Upper lobe of right lung (tissue), 1 donor: ENCODE data around the gene MAP2. TPM values are rescaled to one million over a fixed set of nuclear protein-coding genes. Genes with fewer than 3 reads are reported as not detected.

Experiments used
- ATAC-seq: fragments of 200-7000 bp; cut with Tn5 transposase; one replicate; pipeline ENCODE4 v1.9.1; 2020; ENCODE audit warnings: mild to moderate bottlenecking, moderate library complexity
- DNase-seq: peaks from one replicate; pipeline ENCODE4 v3.0.0-alpha.2; 2020
- H3K27ac ChIP-seq: fragments of 200-600 bp; one replicate; pipeline ENCODE4 v1.8.0; 2022
- H3K27me3 ChIP-seq: fragments of 200-600 bp; one replicate; pipeline ENCODE4 v1.8.0; 2022; ENCODE audit warnings: mild to moderate bottlenecking
- H3K36me3 ChIP-seq: fragments of 200-600 bp; one replicate; pipeline ENCODE4 v1.8.0; 2022
- H3K4me1 ChIP-seq: fragments of 200-600 bp; one replicate; pipeline ENCODE4 v1.8.0; 2022
- H3K4me3 ChIP-seq: fragments of 200-600 bp; one replicate; pipeline ENCODE4 v1.8.0; 2022; ENCODE audit warnings: mild to moderate bottlenecking
- H3K9me3 ChIP-seq: fragments of 200-600 bp; one replicate; pipeline ENCODE4 v1.8.0; 2022
- intact Hi-C: fragments of 100-400 bp; cut with DNase I; formaldehyde crosslinking; loops from one replicate; pipeline ENCODE4 v1.11.0; 2022
- total RNA-seq: library from RNA; stranded (reverse); fragmentation: NEBNext Ultra II Directional; extraction: Animal tissue kit (Norgen Biotek cat#: 25700); gene quantifications from one replicate; pipeline ENCODE4 v1.2.1, GENCODE V29; 2021
- TF ChIP-seq, protein P1 (sequence below): fragments of 200-600 bp; IDR thresholded peaks from one replicate; pipeline ENCODE4 v1.8.0; 2022; ENCODE audit warnings: antibody characterized with exemption
- donor health status: DM: no; HTN: yes; CAD: no; lungs with severe emphysema.

Gene MAP2
- total RNA-seq, 1 donor from 2014 or later = 44.0 TPM

- intact Hi-C loops = no loop called here
- H3K27me3 ChIP-seq = no peaks in the 10 kb centered on the region
These were observed 153.8 kb downstream of the MAP2 start for GRCh38 chr2:209577376-209578357.

DNA sequence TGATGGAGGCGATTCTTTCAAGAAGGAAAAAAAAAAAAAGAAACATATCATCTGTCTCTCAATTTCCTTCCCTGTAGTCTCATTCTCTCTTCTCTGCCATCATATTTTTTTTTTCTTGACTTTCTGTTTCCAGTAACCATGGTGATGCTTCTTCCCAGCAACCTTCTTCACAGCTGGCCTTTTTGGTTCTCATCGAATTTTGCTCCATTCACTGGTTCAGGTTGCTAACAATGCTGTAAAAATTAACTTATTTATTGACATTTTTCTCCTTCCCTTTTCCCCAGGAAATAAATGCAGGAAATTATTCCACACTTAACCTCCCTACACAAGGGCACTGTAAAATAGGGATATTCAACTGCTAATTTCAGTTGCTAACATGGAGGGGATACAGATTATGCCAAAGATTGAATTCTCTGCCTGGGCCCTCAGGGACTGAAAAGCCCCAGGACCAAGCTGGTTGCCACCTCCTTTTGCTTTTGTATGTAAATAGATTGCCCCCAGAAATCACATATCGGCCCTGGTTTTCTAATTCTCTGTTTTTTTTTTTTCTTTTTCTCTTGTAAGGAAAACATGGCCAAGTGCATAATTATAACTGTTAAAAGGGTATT is 154.7 kb downstream of the MAP2 start:
- H3K4me3 ChIP-seq = no peak overlapping the region
- no peak overlapping the region for H3K27ac ChIP-seq
- intact Hi-C loops = no loop called here
- H3K27me3 ChIP-seq = no peaks in the 10 kb centered on the region
- ATAC-seq = no peak
- no peaks in the 10 kb centered on the region for H3K36me3 ChIP-seq
- no peaks in the 10 kb centered on the region for H3K4me1 ChIP-seq
- DNase-seq = no peak
- no peaks in the 10 kb centered on the region for H3K9me3 ChIP-seq
- TF ChIP-seq, protein P1, sequence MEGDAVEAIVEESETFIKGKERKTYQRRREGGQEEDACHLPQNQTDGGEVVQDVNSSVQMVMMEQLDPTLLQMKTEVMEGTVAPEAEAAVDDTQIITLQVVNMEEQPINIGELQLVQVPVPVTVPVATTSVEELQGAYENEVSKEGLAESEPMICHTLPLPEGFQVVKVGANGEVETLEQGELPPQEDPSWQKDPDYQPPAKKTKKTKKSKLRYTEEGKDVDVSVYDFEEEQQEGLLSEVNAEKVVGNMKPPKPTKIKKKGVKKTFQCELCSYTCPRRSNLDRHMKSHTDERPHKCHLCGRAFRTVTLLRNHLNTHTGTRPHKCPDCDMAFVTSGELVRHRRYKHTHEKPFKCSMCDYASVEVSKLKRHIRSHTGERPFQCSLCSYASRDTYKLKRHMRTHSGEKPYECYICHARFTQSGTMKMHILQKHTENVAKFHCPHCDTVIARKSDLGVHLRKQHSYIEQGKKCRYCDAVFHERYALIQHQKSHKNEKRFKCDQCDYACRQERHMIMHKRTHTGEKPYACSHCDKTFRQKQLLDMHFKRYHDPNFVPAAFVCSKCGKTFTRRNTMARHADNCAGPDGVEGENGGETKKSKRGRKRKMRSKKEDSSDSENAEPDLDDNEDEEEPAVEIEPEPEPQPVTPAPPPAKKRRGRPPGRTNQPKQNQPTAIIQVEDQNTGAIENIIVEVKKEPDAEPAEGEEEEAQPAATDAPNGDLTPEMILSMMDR = no peak

More at GRCh38 chr2:209577376-209578357, 153.8 kb downstream of the MAP2 start:
- Histone ChIP-seq H3K4me3 (no peak overlapping the region), H3K36me3 (no peaks in the 10 kb centered on the region), H3K27ac (no peak overlapping the region), H3K4me1 (no peaks in the 10 kb centered on the region), H3K9me3 (no peaks in the 10 kb centered on the region)
- TF ChIP-seq, protein P1 = peak; percentile 41
- DNase-seq (no peak), ATAC-seq (no peak)

DNA sequence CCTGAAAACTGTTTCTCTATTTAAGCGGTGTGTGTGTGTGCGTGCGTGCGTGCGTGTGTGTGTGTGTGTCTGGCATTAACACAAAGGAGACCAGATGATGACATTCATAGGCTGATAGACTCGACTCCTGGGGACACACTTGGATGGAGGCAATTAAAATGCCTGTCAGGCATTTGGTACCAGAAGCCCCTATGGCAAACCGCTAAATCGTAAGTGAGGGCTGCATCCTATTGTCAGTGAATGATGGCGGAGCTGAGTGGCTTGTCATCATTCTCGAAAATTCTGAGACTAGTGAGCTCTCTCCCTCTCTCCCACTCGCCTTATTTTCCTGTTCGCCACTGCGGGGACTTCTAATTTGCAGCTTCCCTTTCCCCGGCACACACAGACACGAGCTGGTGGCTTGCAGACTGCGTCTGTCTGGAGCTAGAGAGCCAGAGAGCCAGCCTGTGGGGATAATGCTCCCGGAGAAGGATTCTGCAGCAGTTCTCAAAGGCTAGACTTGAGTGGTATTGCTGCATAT is 155.4 kb downstream of the MAP2 start:
- Histone ChIP-seq H3K27me3 (no peaks in the 10 kb centered on the region), H3K27ac (no peak overlapping the region), H3K4me3 (peak overlapping the region; percentile 34), H3K4me1 (no peaks in the 10 kb centered on the region), H3K36me3 (no peaks in the 10 kb centered on the region), H3K9me3 (no peaks in the 10 kb centered on the region)
- TF ChIP-seq, protein P1 = no peak
- no peak for DNase-seq
- intact Hi-C loops = no loop called here
- peak; percentile 33 for ATAC-seq

DNA sequence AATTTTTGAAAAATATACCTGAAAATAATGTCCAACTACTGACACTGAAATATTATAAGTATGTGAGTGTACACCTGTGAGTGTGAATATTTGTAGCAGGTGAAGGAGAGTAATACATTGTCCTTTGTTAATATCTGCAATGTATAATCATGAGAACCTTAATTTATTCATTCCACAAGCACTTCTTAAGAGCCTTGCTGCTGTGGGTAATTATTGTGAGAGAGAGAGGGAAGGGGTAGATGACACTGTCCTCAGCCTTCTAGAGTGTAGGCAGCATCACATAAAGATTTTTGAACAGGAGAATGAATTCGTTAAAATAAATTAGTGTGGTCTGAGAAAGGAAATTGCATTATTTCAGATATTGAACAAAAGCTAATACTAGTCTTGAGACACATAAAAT is 157.2 kb downstream of the MAP2 start:
- TF ChIP-seq, protein P1 = no peak
- H3K4me3 ChIP-seq = no peak overlapping the region
- H3K27ac ChIP-seq = no peak overlapping the region
- H3K4me1 ChIP-seq = no peaks in the 10 kb centered on the region
- no peaks in the 10 kb centered on the region for H3K9me3 ChIP-seq
- H3K27me3 ChIP-seq = no peaks in the 10 kb centered on the region
- intact Hi-C loops = no loop called here
- ATAC-seq (no peak), DNase-seq (no peak)
- no peaks in the 10 kb centered on the region for H3K36me3 ChIP-seq

- intact Hi-C loops = no loop called here
- ATAC-seq (no peak), DNase-seq (no peak)
- H3K9me3 ChIP-seq = no peaks in the 10 kb centered on the region
- no peaks in the 10 kb centered on the region for H3K27me3 ChIP-seq
- H3K36me3 ChIP-seq = no peaks in the 10 kb centered on the region
- H3K4me1 ChIP-seq = no peaks in the 10 kb centered on the region
- TF ChIP-seq, protein P1 = no peak
- H3K4me3 ChIP-seq = no peak overlapping the region
- no peak overlapping the region for H3K27ac ChIP-seq
These were observed 158.4 kb downstream of the MAP2 start for GRCh38 chr2:209582281-209582680.
